Lower lobe of right lung (tissue), 2 donors: ENCODE results near the gene GRID1. TPM values are rescaled to one million over a fixed set of nuclear protein-coding genes. Genes with fewer than 3 reads are reported as not detected.

Experiments
- ATAC-seq, 2 donors: fragments of 200-7000 bp; cut with Tn5 transposase; one replicate each; pipeline ENCODE4 v1.9.1; 2020 to 2022; ENCODE audit warnings: mild to moderate bottlenecking in 2 of 2, moderate library complexity in 2 of 2
- DNase-seq: peaks from one replicate; pipeline ENCODE4 v3.0.0-alpha.2; 2020
- H3K27ac ChIP-seq: fragments of 200-600 bp; one replicate; pipeline ENCODE4 v1.8.0; 2022
- H3K27me3 ChIP-seq: fragments of 200-600 bp; one replicate; pipeline ENCODE4 v1.8.0; 2022; ENCODE audit warnings: low read depth
- H3K36me3 ChIP-seq: fragments of 200-600 bp; one replicate; pipeline ENCODE4 v1.8.0; 2022; ENCODE audit warnings: mild to moderate bottlenecking
- H3K4me1 ChIP-seq: fragments of 200-600 bp; one replicate; pipeline ENCODE4 v1.8.0; 2022
- H3K4me3 ChIP-seq: fragments of 200-600 bp; one replicate; pipeline ENCODE4 v1.8.0; 2022; ENCODE audit warnings: mild to moderate bottlenecking
- H3K9me3 ChIP-seq: fragments of 200-600 bp; one replicate; pipeline ENCODE4 v1.8.0; 2022
- CTCF ChIP-seq: fragments of 200-600 bp; IDR thresholded peaks from one replicate; pipeline ENCODE4 v1.8.0; 2022; ENCODE audit warnings: antibody characterized with exemption, mild to moderate bottlenecking
- intact Hi-C: fragments of 100-400 bp; cut with DNase I; formaldehyde crosslinking; loops from one replicate; pipeline ENCODE4 v1.11.0; 2022
- total RNA-seq: library from RNA; stranded (reverse); fragmentation: NEBNext Ultra II Directional; extraction: Animal tissue kit (Norgen Biotek cat#: 25700); gene quantifications from one replicate; pipeline ENCODE4 v1.2.1, GENCODE V29; 2021
- donor health status: DM: no; HTN: yes; CAD: no; lungs with severe emphysema.

The GRID1 gene
- total RNA-seq, 1 donor from 2014 or later, result 2.5 TPM

- no peak for DNase-seq
- TF ChIP-seq CTCF, result no peak
- Histone ChIP-seq H3K27ac (no peak overlapping the region), H3K4me1 (no peaks in the 10 kb centered on the region), H3K36me3 (no peaks in the 10 kb centered on the region), H3K9me3 (no peaks in the 10 kb centered on the region), H3K27me3 (no peaks in the 10 kb centered on the region), H3K4me3 (no peak overlapping the region)
- ATAC-seq, result no peak
- intact Hi-C loops, result no loop called here
Observed at GRCh38 chr10:86019141-86019540, 347.5 kb downstream of the GRID1 start.

GRCh38 chr10:86018735-86019058, 347.9 kb downstream of the GRID1 start:
- H3K27me3 ChIP-seq, result no peaks in the 10 kb centered on the region
- DNase-seq (no peak), ATAC-seq (no peak)
- no peaks in the 10 kb centered on the region for H3K4me1 ChIP-seq
- TF ChIP-seq CTCF, result no peak
- intact Hi-C loops, result no loop called here
- H3K9me3 ChIP-seq, result no peaks in the 10 kb centered on the region
- H3K27ac ChIP-seq, result no peak overlapping the region
- no peak overlapping the region for H3K4me3 ChIP-seq
- no peaks in the 10 kb centered on the region for H3K36me3 ChIP-seq

GRCh38 chr10:86017841-86018734, 348.5 kb downstream of the GRID1 start:
- H3K36me3 ChIP-seq, result no peaks in the 10 kb centered on the region
- intact Hi-C loops, result no loop called here
- no peak overlapping the region for H3K27ac ChIP-seq
- no peaks in the 10 kb centered on the region for H3K27me3 ChIP-seq
- H3K4me3 ChIP-seq, result no peak overlapping the region
- no peaks in the 10 kb centered on the region for H3K4me1 ChIP-seq
- H3K9me3 ChIP-seq, result no peaks in the 10 kb centered on the region
- no peak for TF ChIP-seq CTCF
- peak; percentile 58 for DNase-seq
- peak; percentile 73 to 83 for ATAC-seq

- Histone ChIP-seq H3K4me3 (no peak overlapping the region), H3K27ac (no peak overlapping the region), H3K9me3 (no peaks in the 10 kb centered on the region), H3K36me3 (no peaks in the 10 kb centered on the region), H3K27me3 (no peaks in the 10 kb centered on the region), H3K4me1 (no peaks in the 10 kb centered on the region)
- no peak for TF ChIP-seq CTCF
- ATAC-seq, result no peak
- no peak for DNase-seq
- intact Hi-C loops, result no loop called here
Observed at GRCh38 chr10:86013568-86013967, 353.0 kb downstream of the GRID1 start.

- no peaks in the 10 kb centered on the region for H3K9me3 ChIP-seq
- H3K4me1 ChIP-seq, result no peaks in the 10 kb centered on the region
- no peak for ATAC-seq
- no peak for DNase-seq
- H3K4me3 ChIP-seq, result no peak overlapping the region
- H3K27me3 ChIP-seq, result no peaks in the 10 kb centered on the region
- H3K27ac ChIP-seq, result no peak overlapping the region
- no peak for TF ChIP-seq CTCF
- intact Hi-C loops, result no loop called here
- no peaks in the 10 kb centered on the region for H3K36me3 ChIP-seq
Observed at GRCh38 chr10:86007171-86007570, 359.4 kb downstream of the GRID1 start.
